HL-60/S4 (cell line): ENCODE measurements around the gene PTPA.

Experiments
- in situ Hi-C: fragments of 300-500 bp; cut with MboI; formaldehyde crosslinking; loops from 2 replicates; pipeline ENCODE4 v1.14.3; 2022; ENCODE audit warnings: low sequenced_read_pairs

The PTPA gene

DNA sequence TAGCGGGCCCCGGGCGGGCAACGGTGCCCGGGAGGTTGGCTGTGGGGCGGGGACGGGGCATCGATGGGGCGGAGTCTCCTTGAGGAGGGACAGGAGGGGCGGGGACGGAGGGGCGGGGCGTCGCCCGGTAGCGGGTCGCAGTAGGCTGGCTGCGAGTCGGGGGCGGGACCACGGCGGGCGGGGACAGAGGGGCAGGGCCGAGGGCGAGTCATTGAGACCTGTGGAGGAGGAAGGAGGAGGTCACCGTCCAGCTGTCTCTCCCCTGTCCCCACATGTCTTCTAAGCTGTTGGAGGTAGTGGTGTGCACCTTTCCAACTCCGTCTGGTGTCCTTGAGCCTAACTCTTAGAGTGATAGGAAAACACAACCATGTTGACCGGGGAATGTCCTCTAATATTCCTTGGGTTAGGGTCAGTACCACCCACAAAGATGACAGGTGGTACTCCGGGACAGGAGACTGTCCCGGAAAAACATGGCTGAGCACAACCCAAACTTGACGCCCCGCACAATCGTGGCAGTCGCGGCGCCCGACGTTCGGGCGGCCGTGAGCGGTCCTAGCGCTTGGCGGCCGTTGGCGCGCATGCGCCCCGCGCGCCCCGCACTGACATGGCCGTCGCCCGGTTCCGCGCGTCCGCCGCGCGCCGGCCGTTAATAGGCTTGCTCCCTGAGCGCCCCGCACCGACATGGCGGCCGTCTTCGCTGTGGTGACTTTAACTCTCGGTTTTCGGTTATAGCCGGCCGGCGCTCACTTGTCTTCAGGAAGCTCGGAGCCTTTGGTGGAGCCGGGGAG lies at the start of gene PTPA, which contains the start of gene CRAT:
Gene PTPA, plus strand, starts transcription at position 676 of the 788 bp plus-strand sequence. CDS start 186 bp downstream, outside the sequence.
Gene CRAT, minus strand, starts transcription at position 54 of the 788 bp plus-strand sequence. CDS start 284 bp downstream, outside the sequence.
- in situ Hi-C loops = no loop called here

DNA sequence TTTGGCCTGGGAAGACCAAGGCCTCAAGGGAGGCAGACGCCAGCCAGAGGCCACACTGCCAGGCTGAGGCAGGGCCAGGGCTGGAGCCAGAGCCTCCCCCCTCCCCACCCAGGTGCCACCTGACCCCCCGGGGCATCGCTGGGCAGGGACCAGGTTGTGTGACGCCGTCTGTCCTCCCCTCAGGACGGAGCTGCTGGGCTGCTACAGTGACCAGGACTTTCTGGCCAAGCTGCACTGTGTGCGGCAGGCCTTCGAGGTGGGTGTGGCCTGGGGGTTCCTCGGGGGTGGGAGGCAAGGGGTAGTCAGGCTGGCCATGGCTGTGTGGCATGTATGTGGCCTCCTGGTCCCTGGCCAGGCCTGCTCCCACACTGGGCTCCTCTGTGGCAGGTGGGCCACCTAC lies 48.2 kb upstream of the PTPA start:
- in situ Hi-C loops = no loop called here

DNA sequence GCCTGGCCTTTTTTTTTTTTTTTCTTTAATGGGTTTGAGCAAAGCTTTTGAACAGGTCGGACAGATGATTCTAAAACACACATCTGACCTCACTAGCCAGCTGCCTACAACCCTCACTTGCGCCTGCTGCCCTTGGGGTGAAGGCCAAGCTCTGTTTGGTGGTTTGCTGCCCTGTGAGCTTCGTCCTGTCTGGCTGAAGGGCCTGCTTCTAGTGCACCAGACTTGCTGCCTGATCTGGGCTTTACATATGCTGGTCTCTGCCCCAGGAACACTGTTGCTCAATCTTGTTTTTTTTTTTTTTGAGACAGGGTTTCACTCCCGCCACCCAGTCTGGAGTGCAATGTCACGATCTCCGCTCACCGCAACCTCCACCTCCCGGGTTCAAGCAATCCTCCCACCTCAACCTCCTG lies 46.7 kb upstream of the PTPA start:
- in situ Hi-C loops = no loop called here

DNA sequence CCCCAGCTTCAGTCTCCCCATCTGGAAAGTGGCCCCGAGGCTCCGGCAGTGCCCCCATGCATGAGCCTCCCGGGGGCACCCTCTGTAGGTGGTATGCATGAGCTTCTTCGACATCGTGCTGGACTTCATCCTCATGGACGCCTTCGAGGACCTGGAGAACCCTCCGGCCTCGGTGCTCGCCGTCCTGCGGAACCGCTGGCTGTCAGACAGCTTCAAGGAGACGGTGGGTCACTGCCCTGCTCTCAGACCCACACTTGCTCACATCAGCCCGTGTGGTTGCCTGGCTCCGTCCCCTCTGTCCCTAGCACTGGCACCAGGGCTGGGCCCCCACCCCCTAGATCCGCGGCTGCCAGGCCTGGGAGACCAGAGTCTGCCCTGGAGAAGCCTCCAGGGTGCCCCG lies 43.1 kb upstream of the PTPA start:
- in situ Hi-C loops = no loop called here

DNA sequence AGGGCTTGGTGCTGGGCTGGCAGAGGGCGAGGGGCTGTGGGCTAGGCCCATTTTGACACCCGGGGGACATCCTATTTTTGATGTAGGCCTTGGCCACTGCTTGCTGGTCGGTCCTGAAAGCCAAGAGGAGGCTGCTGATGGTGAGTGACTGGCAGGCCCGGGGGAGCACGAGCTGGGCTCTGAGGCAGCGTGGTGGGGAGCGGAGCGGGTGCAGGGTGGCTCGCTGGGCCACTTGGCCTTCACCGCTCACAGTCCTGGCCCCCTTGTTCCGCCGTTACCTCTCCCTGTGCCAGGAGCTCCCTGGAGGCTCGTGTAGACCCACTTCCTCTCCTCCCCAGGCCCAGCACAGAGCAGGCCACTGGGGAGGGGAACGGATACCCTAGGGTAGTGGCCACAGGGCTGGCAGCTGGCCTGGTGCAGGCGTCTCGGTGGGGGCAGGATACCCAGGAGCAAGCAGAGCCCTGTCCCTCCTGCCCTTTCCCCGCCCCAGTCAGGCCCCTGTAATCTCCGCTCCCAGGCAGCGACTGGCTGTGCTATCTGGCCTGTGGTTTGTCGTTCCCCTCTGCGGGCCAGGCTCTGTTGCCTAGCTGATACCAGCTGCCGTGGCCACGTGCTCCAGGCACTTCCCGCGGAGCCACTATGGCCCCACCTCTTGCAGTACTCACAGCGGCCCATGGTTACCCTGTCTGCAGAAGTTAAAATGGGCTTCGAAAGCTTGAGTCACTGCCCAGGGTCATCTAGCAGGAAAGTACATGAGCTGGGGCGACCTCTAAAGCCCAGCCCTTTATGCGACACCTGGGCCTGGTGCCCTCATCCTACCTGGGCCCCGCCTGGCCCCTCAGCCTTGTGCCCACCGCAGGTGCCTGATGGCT lies 42.0 kb upstream of the PTPA start:
- in situ Hi-C loops = no loop called here

DNA sequence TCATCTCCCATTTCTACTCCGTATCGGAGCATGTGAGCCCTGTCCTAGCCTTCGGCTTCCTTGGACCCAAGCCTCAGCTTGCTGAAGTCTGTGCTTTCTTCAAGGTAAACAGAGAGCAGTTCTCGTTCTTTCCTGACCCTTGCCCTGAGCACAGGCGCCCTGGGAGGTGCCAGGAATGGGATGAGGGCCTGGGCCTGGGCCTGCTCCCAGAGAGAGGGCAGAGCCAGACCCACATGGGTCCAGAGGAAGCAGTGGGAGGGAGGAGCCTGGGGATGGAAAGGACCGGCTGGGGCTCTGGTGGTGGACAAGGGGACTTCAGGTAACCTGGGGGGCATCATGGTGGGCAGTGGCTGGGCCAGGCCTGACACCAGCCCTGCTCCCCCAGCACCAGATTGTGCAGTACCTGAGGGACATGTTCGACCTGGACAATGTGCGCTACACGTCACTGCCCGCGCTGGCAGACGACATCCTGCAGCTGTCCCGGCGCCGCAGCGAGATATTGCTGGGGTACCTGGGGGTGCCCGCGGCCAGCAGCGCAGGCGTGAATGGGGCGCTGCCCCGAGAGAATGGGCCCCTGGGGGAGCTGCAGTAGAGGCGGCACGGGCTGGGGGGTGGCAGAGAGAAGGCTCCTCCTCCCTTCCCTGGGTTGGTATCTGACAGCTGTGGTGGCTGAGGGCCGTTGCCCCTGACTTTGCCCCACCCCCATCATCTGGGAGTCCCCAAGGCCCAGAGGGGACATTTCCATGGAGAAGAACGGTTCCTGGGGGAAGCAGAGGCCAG lies 41.2 kb upstream of the PTPA start:
- in situ Hi-C loops = no loop called here

DNA sequence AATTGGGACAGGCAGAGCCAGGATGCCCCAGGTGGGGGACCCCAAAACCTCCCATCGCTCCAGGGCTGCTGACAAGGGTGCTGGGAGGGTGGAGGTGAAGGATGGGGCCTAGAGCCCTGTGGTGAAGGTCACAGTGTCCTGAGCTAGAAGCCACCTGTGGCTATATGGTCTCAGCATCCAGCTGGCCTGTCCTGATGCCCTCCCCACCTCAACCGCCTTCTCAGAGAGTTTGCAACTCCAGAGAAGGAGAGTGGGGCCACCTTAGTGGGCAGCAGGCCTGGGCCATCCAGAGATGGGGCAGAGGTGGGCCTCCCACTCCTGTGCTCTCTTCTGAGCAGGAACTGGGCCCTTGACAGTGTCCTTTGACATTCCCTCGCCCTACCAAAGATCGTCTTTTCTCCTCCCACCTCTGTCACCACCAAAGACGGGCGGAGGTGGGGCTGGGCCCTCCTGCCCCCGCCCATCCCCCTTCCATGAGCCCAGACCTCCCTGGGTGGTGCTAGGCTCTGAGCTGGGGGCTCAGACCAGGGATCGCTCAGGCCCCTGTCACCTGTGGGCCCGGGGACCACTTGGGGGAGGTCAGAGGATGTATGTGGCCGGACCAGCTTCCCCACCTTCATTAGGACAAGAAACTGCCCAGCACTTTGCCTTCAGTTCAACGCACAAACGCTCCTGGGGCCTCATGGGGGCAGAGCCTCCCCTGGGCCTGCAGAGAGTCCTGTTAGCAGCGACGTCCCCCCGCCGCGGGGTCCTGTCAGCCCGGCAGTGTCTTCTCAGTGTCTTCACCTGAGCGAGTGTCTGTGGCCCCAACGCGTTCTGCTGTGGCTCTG lies 40.3 kb upstream of the PTPA start:
- in situ Hi-C loops = no loop called here

DNA sequence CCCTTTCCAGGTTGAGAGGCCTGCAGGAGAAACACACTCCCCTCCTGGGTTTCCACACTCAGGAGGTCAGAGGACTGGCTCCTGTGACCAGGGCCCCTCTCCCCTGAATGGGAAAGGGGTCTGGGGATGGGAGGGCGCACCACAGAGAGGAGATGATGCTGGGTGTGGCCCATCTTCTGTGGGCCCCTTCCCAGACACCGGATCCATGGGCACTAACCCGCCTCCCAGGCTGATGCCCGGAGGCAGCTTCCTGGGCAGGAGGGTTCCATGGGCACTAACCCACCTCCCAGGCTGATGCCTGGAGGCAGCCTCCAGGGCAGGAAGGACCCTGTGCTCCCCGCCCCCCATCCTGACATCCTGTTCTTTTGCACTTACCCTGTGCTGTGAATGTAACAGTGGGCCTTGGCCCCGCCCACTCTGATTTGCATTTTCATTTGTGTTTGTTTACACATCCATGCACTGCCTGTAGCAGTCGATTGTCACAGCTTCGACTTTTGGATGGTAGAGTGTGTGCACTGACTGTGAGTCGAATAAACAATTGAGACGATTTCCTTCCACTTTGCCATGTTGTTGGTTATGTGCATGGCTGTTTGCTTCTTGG lies 39.6 kb upstream of the PTPA start:
- in situ Hi-C loops = no loop called here

DNA sequence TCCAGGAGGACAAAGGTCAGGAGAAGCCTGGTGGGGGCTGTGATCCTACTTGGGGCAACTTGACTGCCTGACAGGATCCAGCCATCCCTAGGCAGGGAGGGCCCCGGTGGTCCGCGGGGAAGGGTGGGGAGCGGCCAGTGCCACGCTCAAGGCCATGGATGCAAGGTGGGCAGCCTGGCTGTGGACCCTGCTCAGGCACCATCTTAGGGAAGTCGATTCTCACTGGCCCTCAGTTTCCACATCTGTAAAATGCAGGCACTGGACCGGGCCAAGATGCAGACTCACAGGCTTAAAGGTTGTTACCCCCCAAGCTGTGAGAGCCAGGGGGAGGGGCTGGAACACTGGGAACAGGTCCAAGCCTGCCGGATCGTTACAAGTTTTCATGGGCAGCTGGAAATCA lies 39.0 kb upstream of the PTPA start:
- in situ Hi-C loops = no loop called here

DNA sequence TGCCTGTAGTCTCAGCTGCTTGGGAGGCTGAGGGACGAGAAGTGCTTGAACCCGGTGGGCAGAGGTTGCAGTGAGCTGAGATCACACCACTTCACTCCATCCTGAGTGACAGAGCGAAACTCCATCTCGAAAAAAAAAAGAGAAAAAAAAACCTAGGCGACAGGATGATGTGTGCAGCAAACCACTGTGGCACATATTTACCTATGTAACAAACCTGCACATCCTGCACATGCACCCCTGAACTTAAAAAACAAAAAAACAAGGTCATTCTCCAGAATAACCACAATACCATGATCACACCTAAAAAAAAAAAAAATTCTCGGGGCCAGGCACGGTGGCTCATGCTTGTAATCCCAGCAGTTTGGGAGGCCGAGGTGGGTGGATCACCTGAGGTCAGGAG lies 37.8 kb upstream of the PTPA start:
- in situ Hi-C loops = no loop called here

DNA sequence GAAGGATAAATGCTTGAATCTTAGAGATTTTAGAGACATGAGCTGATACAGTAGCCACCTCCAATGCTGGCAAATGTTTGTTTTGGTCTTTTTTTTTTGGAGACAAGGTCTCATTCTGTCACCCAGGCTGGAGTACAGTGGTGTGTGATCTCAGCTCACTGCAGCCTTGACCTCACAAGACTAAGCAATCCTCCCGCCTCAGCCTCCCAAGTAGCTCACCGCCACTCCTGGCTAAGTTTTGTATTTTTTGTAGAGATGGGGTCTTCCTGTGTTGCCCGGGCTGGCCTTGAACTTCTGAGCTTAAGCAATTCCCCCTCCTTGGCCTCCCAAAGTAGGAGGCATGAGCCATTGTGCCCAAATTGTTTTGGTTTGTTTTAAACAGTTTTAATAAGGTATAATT lies 37.1 kb upstream of the PTPA start:
- in situ Hi-C loops = no loop called here

DNA sequence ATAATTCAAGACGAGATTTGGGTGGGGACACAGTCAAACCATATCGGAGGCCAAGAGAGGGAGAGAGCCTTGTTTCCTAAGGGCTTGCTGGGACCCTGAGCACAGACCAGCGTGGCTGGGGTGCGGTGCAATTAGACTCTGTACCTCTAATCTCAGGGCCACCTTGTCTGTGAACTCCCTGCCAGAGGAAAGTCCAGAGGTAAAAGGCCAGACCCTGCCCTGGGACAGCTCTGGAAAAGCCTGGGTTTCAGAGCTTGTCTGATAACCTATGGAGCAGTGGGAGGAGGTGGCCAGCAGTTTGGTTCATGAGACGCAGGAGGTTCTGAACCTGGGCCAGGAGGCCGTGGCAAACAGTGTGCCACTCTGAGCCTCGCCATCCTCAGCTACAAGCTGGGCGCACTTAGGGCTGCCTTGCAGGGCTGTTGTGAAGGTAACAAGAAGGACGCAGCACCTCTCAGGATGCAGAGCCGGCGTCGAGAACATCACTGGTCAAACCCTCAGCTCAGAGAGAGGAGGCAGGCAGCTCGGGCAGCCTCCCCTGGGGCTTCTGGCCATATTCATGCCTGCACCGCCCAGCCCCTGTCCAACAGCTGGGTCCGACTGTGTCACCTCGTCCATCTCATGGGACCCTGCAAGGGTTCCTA lies 35.1 kb upstream of the PTPA start:
- in situ Hi-C loops = no loop called here

DNA sequence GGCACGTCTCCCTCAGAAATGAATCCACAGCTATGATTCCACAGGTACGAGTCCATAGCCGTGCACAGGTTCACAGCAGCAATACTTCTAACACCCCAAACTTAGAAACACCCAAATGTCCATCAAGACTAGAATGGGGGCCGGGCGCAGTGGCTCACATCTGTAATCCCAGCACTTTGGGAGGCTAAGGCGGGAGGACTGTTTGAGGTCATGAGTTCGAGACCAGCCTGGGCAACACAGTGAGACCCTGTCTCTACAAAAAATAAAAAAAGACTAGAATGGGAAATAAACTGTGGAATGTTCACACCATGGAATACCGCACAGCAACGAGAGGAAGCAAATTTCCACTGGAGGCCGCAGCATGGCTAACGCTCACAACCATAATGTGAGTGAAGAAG lies 34.6 kb upstream of the PTPA start:
- in situ Hi-C loops = no loop called here

DNA sequence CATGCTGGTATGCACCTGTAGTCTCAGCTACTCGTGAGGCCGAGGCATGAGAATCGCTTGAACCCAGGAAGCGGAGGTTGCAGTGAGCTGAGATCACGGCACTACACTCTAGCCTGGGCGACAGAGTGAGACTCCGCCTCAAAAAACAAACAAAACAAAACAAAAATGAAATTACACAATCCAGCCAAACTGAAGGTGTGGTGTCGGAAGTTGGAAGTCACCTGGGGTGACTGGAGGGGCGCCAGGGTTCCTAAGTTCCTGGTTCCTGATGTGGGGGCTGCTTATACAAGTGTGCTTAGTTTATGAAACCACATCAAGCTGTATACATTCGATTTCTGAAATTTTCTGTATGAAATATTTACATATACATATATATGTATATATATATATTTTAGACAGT lies 34.0 kb upstream of the PTPA start:
- in situ Hi-C loops = no loop called here

DNA sequence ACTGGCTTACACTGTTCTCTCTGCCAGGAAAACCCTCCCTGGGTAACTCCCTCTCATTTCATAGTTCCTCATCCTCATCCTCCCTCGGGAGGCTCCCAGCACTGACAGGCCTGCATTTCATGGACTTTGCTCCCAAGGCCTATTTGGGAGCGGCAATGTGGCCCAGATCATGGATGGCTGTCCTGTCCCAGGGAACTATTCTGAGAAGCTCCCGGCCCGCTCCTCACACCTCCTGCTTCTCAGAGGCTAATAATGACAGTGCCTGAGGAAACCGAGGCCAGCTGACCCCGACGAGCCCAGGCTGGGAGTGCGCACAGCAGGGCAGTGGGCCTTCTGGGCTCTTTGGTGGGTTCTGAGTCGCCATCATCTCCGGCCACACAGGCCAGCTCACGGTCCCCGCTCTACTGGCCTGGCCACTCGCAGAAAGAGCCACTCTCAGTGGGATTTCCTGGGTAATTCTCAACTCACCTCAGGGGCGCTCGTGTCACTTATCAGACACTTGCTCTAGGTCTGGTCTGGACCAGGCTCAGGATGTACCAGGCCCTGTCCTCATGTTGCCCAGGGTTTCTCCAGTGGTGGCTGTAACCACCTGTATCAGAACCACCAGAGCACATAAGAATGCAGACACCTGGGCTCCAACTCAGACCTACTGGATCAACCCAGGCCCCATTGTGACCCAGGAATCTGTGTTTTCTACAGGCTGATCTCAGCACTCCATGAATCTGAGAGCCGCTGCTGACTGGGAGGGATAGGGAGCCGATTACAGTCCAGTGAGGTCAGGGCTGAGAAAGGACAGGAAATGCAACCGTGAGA lies 32.3 kb upstream of the PTPA start:
- in situ Hi-C loops = no loop called here

DNA sequence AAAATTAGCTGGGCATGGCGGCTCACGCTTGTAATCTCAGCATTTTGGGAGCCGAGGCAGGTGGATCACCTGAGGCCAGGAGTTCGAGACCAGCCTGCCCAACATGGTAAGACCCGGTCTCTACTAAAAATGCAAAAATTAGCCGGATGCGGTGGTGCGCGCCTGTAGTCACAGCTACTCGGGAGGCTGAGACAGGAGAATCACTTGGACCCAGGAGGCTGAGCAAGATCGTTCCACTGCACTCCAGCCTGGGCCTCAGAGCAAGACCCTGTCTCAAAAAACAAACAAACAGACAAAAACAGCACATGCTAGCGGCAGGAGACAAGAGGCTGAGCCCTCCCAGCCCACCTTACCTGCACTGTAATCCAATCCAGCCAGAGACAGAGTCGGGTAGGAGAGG lies 31.4 kb upstream of the PTPA start:
- in situ Hi-C loops = no loop called here

DNA sequence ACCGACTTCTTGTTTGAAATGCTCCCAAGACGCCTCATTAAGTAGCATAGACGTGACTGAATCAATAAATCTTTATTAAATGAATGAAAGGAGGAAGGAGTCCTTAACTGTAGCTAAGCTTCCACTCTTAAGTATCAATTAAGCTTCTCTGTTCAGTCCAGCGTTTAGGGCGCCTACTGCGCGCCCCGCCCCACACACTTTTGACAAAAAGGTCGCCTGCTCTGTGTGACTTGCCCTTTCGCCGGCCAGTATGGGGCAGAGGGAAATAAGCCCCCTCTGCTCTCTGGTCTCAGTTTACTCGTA lies 31.0 kb upstream of the PTPA start:
- in situ Hi-C loops = no loop called here

DNA sequence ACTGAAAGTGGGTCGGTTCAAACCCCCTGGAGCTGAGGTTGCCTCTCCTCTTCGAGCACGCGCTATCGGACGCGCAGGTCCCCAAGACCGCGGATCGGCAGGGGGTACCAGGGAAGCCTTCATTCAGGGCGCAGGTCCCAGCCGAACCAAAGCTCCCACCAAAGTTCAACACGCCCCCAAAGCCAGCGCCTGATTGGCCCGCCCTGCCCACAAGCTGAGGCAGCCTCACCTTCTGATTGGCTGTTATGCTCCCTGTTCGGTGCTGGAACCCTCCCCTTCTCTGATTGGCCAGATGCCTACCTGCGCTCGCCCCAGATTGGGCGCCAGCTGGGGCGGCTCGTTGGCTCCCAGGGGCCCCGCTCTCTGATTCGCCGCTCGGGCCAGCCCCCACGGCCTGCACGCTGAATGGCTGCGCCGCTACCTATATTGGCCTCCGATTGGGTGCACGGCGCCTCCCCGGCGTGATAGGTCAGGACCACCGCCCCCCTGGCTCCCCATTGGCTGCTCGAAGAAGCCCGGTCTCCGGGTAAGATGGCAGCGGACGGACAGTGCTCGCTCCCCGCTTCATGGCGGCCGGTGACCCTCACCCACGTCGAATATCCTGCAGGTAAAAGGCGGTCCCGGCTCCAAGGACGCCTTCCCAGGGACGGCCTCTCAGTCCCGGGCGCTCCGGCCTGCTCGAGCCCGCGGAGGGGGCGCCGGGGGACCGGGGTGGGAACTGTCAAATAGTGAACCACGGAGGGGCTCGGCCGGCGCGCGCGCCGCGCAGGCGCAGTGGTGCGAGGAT lies 30.4 kb upstream of the PTPA start, which contains the start of gene DOLPP1:
Gene DOLPP1, plus strand, starts transcription at position 511 of the 787 bp plus-strand sequence. Its CDS starts 21 bp downstream, at position 532.
- in situ Hi-C loops = no loop called here
